Raji (cell line): ENCODE results near the gene MGAT5.

Experiments used
- POLR2A ChIP-seq: IDR thresholded peaks from 2 replicates; pipeline ENCODE4 v1.6.1; 2011; ENCODE audit warnings: low read depth, low read length, control low read depth; ENCODE audit not compliant: insufficient read depth

MGAT5 gene

DNA sequence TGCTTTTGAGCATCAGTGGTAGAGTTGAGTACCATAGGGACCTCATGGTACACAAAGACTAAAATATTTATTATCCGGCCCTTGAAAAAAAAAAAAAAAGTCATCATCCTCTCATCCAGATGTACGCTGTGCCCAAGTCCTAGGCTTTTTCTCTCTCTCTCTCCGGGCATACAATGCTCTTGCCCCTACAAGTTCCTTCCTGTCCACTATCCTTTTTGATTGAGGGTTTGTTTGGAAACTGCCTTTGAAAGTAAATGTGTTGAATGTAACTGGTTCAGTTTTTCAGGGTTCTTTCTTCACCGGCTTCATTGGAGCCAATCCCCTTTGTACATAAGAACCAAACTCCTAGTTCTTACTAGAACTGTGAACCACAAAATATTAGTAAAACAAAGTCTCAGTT is 130.3 kb downstream of the MGAT5 start:
- TF ChIP-seq POLR2A, result no peak

DNA sequence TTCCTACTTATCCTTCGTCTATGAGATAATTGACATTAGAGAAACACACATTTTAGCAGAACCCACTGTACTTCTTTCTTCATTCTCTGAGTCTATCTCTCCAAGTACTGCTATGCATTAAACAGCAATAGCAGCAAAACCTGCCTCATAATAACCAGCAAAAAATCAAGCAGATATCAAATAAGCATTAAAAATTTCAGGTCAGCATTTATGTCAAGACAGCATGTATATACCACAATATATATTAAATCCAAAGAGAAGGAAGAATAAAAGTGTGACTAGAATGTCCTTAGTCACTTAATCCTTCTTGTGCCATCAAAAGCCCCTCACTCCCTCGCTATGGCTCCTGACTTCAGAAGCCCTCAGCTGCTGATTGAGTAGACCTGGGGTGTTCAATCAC is 131.3 kb downstream of the MGAT5 start:
- TF ChIP-seq POLR2A, result no peak

DNA sequence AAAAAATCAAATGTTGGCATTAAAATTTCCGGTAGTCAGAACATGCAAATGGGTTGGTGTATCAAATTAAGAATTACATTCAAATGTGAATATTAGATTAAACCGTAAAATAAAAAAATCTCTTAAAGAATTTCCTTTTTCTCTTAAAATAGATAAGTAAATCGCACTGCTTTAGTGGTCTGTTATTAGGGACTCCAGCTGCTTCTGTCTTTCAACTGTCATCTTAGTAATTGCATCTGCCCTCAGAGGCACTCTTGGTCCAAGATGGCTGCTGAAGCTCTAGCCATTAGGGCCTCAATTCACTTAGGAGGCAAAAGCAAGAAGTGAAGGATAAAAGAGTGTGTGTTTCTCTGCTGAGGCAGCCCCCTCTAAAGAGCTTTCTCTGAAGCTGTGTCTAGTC is 132.4 kb downstream of the MGAT5 start:
- no peak for TF ChIP-seq POLR2A

DNA sequence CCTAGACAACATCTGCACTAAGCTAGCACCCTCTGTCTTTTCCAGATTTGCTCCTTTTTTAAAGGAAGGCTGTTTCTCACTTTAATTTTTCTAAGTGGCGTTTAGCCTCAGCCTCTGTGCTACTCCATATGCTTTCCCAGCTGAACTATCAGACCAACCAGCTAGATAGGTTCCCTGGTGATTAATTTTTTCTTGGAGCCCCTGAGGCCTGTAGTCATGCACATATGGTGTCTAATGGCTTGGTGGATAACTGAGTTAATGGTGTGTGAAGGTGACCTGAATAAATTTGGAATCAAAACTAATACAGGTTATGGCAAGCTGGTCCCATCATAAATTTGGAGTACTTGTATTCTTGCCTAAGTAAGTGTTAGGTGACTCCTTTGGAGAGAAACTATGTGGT is 135.5 kb downstream of the MGAT5 start:
- TF ChIP-seq POLR2A, result no peak

DNA sequence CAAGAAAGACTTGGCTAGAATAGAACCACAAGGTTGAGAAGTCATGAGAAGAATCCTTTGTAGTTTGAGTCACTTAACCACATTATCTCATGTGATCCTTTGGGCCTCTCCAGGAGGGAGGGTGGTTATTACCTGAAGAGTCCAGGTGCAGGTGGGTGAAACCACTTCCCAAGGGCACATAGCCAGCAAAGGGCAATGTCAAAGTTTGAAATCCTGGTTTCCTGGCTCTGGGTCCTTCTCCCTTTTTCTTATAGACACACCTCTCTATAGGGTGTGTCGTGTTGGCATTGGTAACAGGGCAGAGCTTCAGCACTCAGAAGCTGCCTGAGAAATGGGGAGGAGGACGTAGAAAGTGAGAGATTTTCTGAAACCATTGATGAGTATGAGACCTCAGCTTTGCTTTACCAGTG is 137.9 kb downstream of the MGAT5 start:
- TF ChIP-seq POLR2A, result no peak

DNA sequence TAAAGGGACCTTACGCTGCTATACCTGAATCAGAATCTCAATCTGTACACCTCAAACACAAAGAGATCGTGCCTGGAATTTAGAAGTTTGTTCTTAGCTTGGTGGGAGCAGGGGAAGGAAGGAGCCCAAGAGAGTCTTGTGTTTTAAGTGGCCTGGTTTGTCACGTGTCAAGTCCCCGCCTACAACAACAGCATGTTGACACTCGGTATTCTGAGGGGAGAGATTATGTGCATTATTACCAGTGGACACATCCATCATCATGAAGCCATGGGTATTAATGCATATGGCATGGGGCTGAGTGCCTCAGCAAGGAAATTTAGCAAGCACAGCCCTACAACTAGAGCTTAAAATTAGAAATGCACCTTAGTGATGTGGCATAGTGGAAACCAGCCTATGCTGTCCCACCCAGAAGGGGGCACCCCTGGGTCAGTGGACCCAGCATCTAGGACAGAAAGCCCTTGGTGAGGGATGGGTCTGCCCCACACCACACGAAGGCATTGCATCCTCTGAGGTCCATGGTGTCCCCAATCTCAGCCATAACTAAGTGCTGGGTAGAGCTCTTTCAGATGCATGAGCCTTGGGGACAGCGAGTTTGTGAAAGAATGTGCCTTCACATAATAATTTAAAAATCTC is 138.7 kb downstream of the MGAT5 start:
- no peak for TF ChIP-seq POLR2A

DNA sequence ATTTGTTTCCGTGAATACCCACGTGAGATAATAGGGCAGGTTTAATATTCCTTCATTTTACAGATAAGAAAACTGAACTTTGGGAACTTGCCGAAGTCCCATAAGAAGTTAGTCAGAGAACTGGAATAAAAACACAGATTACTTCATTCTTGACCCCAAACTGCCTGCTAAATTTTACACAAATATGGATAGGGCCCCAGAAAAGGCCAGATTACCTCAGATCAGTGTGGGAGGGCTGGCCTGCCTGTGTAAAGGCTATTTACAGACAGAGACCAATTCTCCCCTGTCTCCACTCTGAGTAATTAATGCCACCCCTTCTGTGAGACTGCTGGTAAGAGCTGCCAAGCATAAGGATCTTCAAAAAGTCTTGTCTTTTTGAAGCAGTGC is 139.2 kb downstream of the MGAT5 start:
- TF ChIP-seq POLR2A, result no peak

DNA sequence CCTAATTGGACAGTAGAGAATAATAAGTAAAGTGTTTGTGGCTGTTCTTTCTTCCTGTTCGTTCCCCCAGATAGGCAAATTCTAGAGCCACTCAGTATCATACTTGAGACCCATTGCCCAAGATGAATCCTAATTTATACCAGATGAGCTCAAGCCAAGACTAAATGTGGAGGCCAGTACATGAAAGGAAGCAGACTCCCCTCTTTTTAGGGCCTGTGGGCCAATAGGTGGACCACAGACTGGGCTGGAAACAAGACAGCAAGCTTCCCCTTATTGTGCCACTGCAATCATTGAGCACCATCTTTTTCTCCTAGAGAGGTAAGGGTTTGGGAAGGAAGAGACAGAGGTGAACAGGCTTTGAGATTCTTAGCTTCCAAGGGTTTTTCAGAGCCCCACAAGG is 141.9 kb downstream of the MGAT5 start:
- TF ChIP-seq POLR2A, result no peak

DNA sequence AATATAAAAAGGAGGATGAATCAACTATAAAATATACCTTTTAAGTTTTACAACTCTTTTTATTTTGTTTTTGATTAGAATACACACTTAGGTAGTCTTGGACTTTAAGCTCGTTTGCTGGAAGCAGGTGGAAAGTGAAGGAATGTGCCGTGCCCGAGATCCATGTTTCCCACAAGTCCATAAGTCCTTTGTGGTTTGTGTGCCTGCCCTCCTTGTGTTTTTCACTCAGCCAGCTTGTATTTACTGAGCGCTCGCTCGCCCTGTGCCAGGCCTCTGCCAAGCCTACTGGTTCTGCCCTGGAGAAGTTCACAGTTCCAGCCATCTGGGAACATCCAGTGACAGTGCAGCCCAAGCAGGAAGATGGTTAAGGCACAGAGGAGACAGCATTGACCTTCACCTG is 142.6 kb downstream of the MGAT5 start:
- TF ChIP-seq POLR2A, result no peak

DNA sequence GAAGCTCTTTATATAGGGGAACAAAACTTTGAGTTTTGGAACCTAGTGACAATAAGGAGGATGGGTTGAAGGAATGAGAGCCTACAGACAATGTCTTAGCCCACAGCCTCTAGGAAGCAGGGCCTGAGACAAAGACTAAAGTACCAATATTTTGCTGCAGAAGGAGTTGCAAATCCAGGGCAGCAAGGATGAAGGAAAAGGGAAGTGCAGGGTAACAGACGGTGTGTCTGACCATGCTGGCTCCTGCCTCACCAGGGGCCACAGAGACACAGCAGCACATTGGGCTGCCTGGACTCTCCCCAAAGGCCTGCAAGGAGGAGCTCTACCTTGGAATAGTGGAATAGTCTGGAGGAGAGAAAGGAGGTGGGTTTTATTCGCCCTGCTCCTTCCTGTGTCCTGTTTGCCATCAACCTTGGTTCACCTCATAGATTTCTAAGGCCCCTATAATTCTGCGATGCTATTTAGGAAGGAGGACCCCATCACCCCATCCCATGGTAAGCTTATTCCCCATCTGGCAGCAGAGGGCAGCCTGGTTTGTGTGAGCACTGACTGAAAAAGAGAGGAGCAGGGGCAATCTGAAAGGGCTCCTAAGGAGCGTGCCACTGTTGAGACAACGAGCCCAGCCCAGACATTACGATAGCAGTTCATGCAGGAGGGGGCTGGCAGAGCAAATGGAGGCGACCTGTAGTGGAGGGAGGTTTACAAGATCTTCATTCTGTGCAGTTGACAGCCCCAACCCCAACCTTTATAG is 143.4 kb downstream of the MGAT5 start:
- TF ChIP-seq POLR2A, result no peak

DNA sequence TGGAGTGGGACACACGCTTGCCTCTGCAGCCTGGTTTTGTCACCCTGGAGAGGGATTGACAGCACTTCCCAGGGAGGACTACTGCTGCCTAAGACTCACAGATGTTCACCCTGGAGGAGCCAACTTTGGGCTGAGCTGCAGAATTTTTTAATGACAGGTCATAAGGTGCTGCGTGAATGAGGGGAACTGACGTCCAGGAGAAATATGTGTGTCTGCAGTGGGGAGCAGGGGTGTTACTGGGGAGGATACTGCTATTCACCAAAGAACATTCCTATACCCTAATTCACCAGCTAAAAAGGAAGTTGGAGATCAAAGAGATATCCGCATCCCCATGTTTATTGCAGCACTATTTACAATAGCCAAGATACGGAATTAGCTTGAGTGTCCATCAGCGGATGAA is 144.4 kb downstream of the MGAT5 start:
- TF ChIP-seq POLR2A, result no peak

DNA sequence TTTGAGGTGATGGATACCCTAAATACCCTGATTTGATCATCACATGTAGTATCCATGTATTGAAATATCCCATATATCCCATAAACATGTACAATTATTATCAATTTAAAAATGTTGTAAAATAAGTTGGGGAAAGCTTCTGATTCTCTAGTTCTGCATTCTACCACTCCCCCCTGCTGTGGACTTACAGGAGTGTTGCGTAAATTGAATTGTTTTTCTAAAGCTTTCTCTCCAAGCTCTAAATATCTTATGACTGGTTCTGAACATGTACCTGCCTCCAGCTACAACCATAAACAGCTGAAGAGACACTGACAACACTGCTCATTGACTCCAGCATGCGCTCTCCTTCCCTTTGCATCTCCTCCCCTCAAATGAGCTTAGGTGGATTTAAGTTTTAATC is 145.2 kb downstream of the MGAT5 start:
- TF ChIP-seq POLR2A, result no peak

DNA sequence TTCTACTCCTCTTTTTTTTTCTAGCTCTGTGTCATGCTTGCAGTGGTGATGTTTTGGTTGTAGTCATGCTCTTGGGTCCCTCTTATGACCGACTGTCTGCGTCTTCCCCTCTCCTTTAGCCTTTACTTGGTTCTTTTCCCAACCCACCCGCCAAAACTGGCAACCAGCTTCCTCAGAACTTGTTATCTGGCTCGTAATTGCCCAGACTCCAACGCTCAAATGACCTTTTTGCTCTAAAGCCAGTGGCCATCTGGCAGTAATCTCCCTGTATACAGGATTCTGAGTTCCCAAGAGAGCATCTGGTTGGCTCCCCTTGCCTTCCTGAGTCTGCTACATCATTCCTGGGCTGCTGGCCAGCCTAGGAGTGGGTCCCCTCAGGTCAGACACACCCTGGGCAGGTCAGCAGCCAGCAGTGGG is 147.2 kb downstream of the MGAT5 start:
- no peak for TF ChIP-seq POLR2A

DNA sequence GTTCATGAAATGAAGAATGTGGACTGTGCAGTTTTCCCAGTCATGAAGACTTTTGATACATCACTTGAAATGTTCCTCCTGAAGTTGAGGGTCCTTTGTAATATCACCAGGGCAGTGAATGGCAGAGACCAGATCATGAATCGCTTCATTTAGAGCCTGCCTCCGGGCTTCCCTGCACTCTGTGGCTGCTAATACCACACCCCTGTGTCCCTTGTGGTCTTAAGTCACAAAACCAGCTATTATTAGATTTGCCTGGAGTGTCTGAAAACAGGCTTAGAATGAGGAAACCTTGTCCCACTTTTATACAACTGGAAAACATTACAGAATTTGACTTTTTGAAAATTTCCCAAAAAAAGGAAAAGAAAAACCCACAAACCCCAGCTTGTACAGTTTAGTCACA is 147.9 kb downstream of the MGAT5 start:
- no peak for TF ChIP-seq POLR2A

DNA sequence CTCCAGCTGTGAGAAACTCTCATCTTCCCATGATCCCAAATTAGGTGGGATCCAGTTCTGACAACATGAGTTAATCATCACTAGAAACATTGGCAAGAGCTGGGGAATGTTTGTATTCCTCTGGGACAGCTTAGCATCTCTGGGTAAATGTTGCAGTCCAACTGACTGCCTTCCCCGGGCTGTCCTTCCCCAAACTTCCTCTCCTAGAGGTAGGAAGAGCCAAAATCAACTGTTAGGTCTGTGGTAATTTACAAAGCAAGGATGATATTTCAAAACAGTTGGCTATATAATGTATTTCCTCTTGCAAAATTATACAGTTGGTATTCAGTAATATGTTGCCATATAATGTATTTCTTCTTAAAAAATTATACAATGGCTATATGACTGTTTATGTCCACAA is 148.5 kb downstream of the MGAT5 start:
- TF ChIP-seq POLR2A, result no peak

DNA sequence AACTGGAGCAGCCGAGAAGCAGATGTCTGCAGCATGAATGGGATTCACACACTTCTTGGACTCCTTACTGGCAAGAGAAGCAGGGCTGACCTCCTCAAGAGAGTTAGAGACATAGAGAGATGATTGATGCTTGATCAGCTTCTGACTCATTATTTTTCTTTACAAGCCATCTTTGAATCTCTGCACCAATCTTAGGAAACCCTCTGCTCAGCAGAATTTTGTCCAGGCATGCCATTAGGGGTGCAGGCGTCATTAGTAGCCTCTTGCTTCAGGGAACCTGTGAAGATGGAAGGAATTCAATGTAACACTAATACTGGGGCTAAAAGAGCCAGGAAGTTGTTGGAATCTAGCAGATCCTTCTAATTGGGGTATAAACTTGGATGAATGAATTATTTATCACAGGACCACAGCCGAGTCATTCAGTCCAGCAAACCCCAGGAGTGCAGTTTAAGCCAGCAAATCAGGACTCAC is 151.8 kb downstream of the MGAT5 start:
- no peak for TF ChIP-seq POLR2A

DNA sequence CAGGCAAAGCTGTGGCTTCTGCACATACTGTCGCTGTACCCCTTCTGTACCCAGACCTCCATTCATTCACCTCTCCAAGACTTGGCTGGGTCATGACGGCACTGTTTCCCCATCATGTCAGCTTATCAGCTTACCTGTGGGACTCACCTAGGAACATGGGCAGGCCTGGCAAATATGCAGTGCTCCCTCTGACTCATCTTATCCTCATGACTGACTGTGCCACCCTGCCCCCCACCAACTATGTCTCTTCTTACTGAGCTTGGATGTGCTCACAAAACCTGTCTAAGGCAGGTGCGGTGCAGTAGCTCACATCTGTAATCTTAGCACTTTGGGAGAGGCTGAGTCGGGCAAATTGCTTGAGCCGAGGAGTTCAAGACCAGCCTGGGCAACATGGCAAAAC is 152.4 kb downstream of the MGAT5 start:
- no peak for TF ChIP-seq POLR2A

DNA sequence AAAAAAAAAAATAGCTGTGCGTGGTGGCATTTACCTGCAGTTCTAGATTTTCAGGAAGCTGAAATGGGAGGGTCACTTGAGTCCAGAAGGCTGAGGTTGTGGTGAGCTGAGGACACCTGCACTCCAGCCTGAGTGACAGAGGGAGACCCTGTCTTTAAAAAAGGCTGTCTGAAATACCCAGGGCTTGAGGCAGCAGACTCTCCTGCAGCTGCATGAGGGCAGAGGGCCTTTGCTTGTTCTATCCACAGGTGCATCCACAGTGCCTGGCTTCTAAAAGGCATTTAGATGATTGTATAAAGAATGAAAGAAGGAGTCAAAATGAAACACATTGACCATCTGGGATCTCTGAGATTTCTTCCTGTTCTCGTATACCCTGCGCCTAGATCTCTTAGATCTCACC is 152.9 kb downstream of the MGAT5 start:
- no peak for TF ChIP-seq POLR2A
